Ishikawa (cell line): ENCODE data around the gene ELMO1.

Experiments used
- EP300 ChIP-seq: IDR thresholded peaks from 2 replicates; pipeline ENCODE4 v1.6.1; 2012; ENCODE audit warnings: borderline replicate concordance
- FOXM1 ChIP-seq: IDR thresholded peaks from 2 replicates; pipeline ENCODE4 v1.6.1; 2012; ENCODE audit warnings: low read depth, borderline replicate concordance
- RAD21 ChIP-seq: IDR thresholded peaks from 2 replicates; pipeline ENCODE4 v1.6.1; 2012; ENCODE audit warnings: low read depth
- REST ChIP-seq: IDR thresholded peaks from 2 replicates; pipeline ENCODE4 v1.6.1; 2012; ENCODE audit warnings: low read depth, mild to moderate bottlenecking
- TAF1 ChIP-seq: IDR thresholded peaks from 2 replicates; pipeline ENCODE4 v1.6.1; 2012; ENCODE audit warnings: low read depth, mild to moderate bottlenecking
- TCF12 ChIP-seq: IDR thresholded peaks from 2 replicates; pipeline ENCODE4 v1.6.1; 2012; ENCODE audit warnings: low read depth
- TEAD4 ChIP-seq: IDR thresholded peaks from 2 replicates; pipeline ENCODE4 v1.6.1; 2012
- USF1 ChIP-seq: IDR thresholded peaks from 2 replicates; pipeline ENCODE4 v1.6.1; 2012

GRCh38 chr7:37100735-37101331 lies 347.8 kb downstream of the ELMO1 start:
- TF ChIP-seq TCF12 = no peak
- no peak for TF ChIP-seq EP300
- TF ChIP-seq REST = no peak
- no peak for TF ChIP-seq TAF1
- TF ChIP-seq TEAD4 = no peak
- TF ChIP-seq USF1 = no peak
- TF ChIP-seq FOXM1 = no peak
- no peak for TF ChIP-seq RAD21
